Type B pancreatic cell (in vitro differentiated cells): ENCODE results near the gene KREMEN2. TPM values are rescaled to one million over a fixed set of nuclear protein-coding genes. Genes with fewer than 3 reads are reported as not detected.
A peak's percentile ranks its signal among the peaks of the same experiment; 100 is the strongest.

Source experiments
- DNase-seq: peaks from one replicate; pipeline ENCODE4 v3.0.0; 2021; ENCODE audit warnings: mixed read lengths; ENCODE audit not compliant: unreplicated experiment; ENCODE audit errors: extremely low spot score
- H3K27ac Mint-ChIP-seq: 2 replicates; pipeline ENCODE4 v1.8.0; 2021; ENCODE audit warnings: mild to moderate bottlenecking, mixed read lengths
- H3K27me3 Mint-ChIP-seq: 2 replicates; pipeline ENCODE4 v1.8.0; 2021; ENCODE audit warnings: mixed read lengths
- H3K36me3 Mint-ChIP-seq: 2 replicates; pipeline ENCODE4 v1.8.0; 2021; ENCODE audit warnings: mixed read lengths
- H3K4me1 Mint-ChIP-seq: one replicate; pipeline ENCODE4 v1.8.0; 2021; ENCODE audit warnings: mixed read lengths; ENCODE audit not compliant: unreplicated experiment
- H3K4me3 Mint-ChIP-seq: 2 replicates; pipeline ENCODE4 v1.8.0; 2021; ENCODE audit warnings: mild to moderate bottlenecking, mixed read lengths
- H3K9me3 Mint-ChIP-seq: 2 replicates; pipeline ENCODE4 v1.8.0; 2021; ENCODE audit warnings: mixed read lengths
- total RNA-seq: library from RNA; stranded (reverse); gene quantifications from 2 replicates; pipeline ENCODE4 v1.2.1, GENCODE V29; 2021; ENCODE audit warnings: low replicate concordance
- TF ChIP-seq, protein P1 (sequence below): fragments of 200-600 bp; sonication (generic); conservative IDR thresholded peaks from 2 replicates; pipeline ENCODE4 v1.5.0; 2021; ENCODE audit warnings: antibody characterized with exemption, mild to moderate bottlenecking

Gene KREMEN2
- total RNA-seq, 1 donor from 2014 or later: 4.5 TPM

DNA sequence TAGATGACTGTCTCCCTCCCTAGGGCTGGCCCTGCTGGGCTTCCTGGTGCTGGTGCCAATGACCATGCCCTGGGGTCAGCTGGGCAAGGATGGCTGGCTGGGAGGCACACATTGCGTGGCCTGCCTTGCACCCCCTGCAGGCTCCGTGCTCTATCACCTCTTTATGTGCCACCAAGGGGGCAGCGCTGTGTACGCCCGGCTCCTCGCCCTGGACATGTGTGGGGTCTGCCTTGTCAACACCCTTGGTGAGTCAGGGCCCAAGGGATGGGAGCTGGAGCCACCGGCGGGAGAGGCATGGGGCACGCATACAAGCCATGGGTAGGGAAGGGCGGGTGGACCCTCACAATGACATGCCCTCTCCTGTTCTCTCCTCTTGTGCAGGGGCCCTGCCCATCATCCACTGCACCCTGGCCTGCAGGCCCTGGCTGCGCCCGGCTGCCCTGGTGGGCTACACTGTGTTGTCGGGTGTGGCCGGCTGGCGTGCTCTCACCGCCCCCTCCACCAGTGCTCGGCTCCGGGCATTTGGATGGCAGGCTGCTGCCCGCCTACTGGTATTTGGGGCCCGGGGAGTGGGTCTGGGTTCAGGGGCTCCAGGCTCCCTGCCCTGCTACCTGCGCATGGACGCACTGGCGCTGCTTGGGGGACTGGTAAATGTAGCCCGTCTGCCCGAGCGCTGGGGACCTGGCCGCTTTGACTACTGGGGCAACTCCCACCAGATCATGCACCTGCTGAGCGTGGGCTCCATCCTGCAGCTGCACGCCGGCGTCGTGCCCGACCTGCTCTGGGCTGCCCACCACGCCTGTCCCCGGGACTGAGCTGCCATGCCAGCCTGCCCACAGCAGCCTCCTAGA lies 7.3 kb downstream of the KREMEN2 start:
- Mint-ChIP-seq H3K4me3 (peak overlapping the region; percentile 79), H3K36me3 (peaks cover 3% of the 10 kb centered on the region), H3K27ac (no peak overlapping the region), H3K27me3 (peaks cover 4% of the 10 kb centered on the region), H3K4me1 (peaks cover 13% of the 10 kb centered on the region), H3K9me3 (no peaks in the 10 kb centered on the region)
- DNase-seq: no peak
- TF ChIP-seq, protein P1, sequence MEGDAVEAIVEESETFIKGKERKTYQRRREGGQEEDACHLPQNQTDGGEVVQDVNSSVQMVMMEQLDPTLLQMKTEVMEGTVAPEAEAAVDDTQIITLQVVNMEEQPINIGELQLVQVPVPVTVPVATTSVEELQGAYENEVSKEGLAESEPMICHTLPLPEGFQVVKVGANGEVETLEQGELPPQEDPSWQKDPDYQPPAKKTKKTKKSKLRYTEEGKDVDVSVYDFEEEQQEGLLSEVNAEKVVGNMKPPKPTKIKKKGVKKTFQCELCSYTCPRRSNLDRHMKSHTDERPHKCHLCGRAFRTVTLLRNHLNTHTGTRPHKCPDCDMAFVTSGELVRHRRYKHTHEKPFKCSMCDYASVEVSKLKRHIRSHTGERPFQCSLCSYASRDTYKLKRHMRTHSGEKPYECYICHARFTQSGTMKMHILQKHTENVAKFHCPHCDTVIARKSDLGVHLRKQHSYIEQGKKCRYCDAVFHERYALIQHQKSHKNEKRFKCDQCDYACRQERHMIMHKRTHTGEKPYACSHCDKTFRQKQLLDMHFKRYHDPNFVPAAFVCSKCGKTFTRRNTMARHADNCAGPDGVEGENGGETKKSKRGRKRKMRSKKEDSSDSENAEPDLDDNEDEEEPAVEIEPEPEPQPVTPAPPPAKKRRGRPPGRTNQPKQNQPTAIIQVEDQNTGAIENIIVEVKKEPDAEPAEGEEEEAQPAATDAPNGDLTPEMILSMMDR: no peak

DNA sequence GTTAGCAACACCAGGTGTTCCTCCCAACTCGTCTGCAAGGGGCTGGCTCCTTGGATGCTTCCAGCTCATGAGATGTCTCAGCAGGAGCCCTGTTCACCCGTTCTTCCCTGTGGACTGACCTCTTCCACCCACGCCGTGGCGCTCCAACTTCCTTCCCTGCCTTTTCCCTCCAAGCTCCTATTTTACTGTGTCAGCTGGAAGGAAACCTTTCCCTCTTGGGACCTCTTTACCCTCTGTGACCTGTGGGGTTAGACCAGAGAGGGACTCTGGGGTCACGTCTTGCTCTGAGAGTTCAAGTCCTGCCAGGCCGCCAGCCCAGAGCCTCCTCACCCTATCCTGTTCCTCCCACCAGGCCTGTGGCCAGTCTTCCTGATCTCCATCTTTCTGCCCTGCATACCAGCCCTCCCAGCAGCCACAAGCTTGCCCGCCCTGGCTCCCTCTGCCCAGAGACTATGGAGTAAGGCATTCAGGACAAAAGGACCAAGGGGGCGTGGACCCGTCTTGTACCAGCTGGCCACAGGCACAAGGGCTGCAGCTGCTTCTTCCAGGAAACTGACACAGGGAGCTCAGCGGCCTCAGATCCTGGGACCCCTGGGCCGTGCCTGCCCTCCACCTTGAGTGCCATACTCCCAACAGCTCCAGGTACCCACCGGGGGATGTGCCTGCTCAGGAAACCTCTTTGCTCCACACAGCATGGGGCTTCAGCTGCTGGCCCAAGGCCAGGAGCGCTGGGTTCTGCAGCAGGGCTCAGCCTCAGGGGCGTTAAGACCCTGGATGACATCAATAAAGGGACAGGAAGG lies 8.1 kb downstream of the KREMEN2 start:
- H3K4me1 Mint-ChIP-seq: peaks cover 13% of the 10 kb centered on the region
- H3K4me3 Mint-ChIP-seq: peak overlapping the region; percentile 68
- DNase-seq: no peak
- H3K27ac Mint-ChIP-seq: peak overlapping the region; percentile 28
- peaks cover 3% of the 10 kb centered on the region for H3K36me3 Mint-ChIP-seq
- H3K9me3 Mint-ChIP-seq: no peaks in the 10 kb centered on the region
- H3K27me3 Mint-ChIP-seq: peaks cover 4% of the 10 kb centered on the region
- TF ChIP-seq, protein P1: no peak

DNA sequence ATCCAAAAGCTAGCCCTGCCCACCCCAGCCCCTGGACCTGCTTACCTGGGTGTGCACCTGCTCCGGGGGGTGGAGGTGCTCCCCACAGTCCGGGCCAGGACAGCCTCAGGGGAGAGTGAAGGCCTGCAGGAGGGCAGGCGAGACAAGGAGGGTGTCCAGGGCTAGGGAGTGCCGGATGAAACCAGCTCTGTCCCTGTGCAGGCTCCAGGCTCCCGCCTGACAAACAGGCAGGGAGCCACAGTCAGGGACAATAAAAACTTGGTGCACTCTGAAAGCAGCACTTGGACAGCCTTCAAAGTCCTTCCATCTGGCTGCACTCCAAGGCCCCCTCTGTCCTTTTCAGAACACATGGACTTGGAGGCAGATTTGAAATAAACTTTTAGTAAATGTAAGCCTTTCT lies 9.0 kb downstream of the KREMEN2 start:
- H3K36me3 Mint-ChIP-seq: peaks cover 3% of the 10 kb centered on the region
- no peaks in the 10 kb centered on the region for H3K9me3 Mint-ChIP-seq
- DNase-seq: no peak
- H3K27me3 Mint-ChIP-seq: peaks cover 3% of the 10 kb centered on the region
- TF ChIP-seq, protein P1: no peak
- H3K4me1 Mint-ChIP-seq: peaks cover 12% of the 10 kb centered on the region
- no peak overlapping the region for H3K27ac Mint-ChIP-seq
- no peak overlapping the region for H3K4me3 Mint-ChIP-seq

DNA sequence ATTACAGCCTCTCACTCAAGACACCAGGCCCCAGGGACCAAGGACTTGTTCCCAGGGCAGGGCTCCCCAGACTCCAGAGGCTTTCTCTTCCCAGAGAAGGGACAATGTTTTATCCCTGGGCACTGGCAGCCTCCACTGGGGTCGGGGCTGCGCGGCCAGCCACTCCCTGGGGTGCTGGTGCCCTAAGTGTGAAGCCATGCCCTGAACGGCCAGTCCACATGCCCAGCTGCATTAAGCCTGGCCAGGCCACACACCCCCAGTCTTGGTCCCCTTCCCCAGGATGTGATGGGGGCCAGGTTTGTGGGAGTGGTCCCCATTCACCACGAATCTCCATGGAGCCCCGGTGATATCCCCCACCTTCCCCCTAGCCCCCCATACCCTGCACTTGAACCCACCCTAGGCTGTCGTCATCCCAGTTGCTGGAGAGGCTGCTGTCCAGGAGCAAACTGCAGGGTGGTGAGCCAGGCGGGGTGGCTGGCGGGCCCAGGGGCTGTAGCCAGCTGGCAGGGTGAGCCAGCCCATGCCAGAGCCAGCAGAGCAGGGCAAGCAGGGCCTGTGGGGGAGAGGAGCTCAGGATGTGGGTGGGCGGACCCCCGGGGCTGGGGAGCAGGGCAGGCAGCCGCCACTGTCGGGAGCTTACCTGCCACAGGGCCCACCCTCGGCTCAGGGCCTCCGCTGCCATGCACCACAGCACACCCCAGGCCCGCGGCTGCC lies 9.7 kb downstream of the KREMEN2 start:
- Mint-ChIP-seq H3K27ac (no peak overlapping the region), H3K4me3 (no peak overlapping the region), H3K27me3 (no peaks in the 10 kb centered on the region), H3K36me3 (peaks cover 3% of the 10 kb centered on the region), H3K4me1 (peaks cover 7% of the 10 kb centered on the region), H3K9me3 (no peaks in the 10 kb centered on the region)
- DNase-seq: no peak
- TF ChIP-seq, protein P1: no peak

DNA sequence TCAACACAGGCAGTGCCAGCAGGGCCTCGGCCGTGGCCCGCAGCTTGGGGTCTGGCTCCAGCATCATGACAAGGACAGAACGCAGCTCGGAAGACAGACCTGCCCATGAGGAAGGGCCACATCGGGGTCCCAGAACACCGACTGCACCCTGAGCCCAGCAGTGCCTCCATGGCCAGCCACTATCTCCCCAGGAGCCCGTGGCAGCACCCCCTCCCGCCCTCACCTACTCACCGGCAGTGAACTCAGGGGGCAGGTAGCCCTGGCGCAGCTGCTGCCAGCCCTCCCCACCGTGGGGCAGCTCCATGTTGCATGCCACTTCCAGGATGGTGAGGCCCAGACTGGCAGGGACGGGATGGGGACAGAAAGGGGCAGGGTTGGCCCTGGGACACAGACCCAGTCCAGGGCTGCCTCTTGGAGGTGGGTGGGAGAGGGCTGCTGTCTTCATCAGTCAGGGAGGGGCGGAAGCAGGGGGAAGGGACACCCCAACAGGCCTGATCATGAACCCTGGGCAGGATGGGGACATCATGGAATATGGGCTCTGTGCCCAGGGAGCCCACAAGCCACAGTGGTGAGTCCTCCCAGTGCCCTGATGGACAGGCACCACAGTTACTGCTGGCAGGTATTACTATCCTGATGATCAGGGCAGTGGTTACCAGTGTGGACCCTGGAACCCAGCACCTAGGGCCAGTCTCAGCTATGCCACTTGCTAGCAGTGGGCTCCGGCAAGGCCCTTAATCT lies 10.4 kb downstream of the KREMEN2 start:
- Mint-ChIP-seq H3K4me1 (peaks cover 7% of the 10 kb centered on the region), H3K4me3 (no peak overlapping the region), H3K27ac (no peak overlapping the region), H3K36me3 (peaks cover 3% of the 10 kb centered on the region), H3K27me3 (no peaks in the 10 kb centered on the region), H3K9me3 (no peaks in the 10 kb centered on the region)
- no peak for DNase-seq
- TF ChIP-seq, protein P1: no peak
